ENCODE measurements around the gene IER5. TPM values are rescaled to one million over a fixed set of nuclear protein-coding genes. Genes with fewer than 3 reads are reported as not detected.

The IER5 gene
- total and polyA plus RNA-seq, 2 donors (not counting 1 experiment from before 2014, with no cell fraction given) = 19.1 to 42.8 TPM

DNA sequence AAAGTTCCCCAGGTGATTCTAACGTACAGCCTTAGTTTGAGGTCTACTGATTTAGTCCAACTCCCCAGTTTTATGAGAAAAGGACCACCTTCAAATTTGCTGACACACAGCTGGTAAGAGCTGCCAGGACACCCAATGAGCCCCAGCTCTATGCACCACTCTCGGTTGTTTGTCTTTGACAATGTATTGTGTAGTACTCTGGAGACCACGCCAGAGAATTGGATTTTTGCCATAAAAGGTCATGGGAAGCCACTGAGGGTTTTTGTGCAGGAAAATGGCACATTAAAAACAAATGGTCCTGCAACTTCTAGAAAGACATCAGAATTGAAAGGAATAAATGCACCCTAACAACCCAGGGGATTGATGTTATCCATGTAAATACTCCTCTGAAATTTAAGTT is 7.1 kb upstream of the IER5 start:
- no peaks in the 10 kb centered on the region for H4K20me1 ChIP-seq (ENCODE audit: control insufficient read depth, extremely low read depth, insufficient read depth, low read length)
- no peak overlapping the region for H3K4me2 ChIP-seq (ENCODE audit: extremely low read depth, insufficient read depth, low read length)
- no peak overlapping the region for H3K4me3 ChIP-seq (replicated peaks in 1 of 4; ENCODE audit: control extremely low read depth in 1 of 4, insufficient read depth in 1 of 4, low read depth in 3 of 4, low read length in 4 of 4)
- no peaks in the 10 kb centered on the region for H3K79me2 ChIP-seq (ENCODE audit: control insufficient read depth, insufficient read depth, low read length)
- H2AFZ ChIP-seq (ENCODE audit: low read length) = no peak overlapping the region
- H3K27me3 ChIP-seq (ENCODE audit: control insufficient read depth, insufficient read depth, low read length) = no peaks in the 10 kb centered on the region
- H3K36me3 ChIP-seq (ENCODE audit: control insufficient read depth, insufficient read depth, low read length) = no peaks in the 10 kb centered on the region
- TF ChIP-seq EZH2 (IDR thresholded peaks at IDR 0.05; ENCODE audit: low read length, missing control alignments) = no peak
- no peak for TF ChIP-seq CTCF (conservative IDR thresholded peaks at IDR 0.05 in 1 of 2, IDR thresholded peaks at IDR 0.05 in 1 of 2; ENCODE audit: low read depth in 1 of 2, low read length in 2 of 2)
- no peak overlapping the region for H3K27ac ChIP-seq (ENCODE audit: insufficient read depth, low read length)
- no peak overlapping the region for H3K9ac ChIP-seq (ENCODE audit: insufficient read depth, low read length)
- no peaks in the 10 kb centered on the region for H3K9me3 ChIP-seq (ENCODE audit: control insufficient read depth, insufficient read depth, low read depth, low read length)
- no peak for DNase-seq (ENCODE audit: low read depth in 2 of 2)
- peaks cover 6% of the 10 kb centered on the region for H3K4me1 ChIP-seq (ENCODE audit: control insufficient read depth, extremely low read depth, insufficient read depth, low read length)

- H3K27ac ChIP-seq (ENCODE audit: insufficient read depth, low read length) = no peak overlapping the region
- peak overlapping the region; percentile 24 for H2AFZ ChIP-seq (ENCODE audit: low read length)
- no peaks in the 10 kb centered on the region for H4K20me1 ChIP-seq (ENCODE audit: control insufficient read depth, extremely low read depth, insufficient read depth, low read length)
- H3K27me3 ChIP-seq (ENCODE audit: control insufficient read depth, insufficient read depth, low read length) = no peaks in the 10 kb centered on the region
- peak overlapping the region; percentile 23 for H3K4me2 ChIP-seq (ENCODE audit: extremely low read depth, insufficient read depth, low read length)
- no peaks in the 10 kb centered on the region for H3K9me3 ChIP-seq (ENCODE audit: control insufficient read depth, insufficient read depth, low read depth, low read length)
- H3K4me3 ChIP-seq (replicated peaks in 1 of 4; ENCODE audit: control extremely low read depth in 1 of 4, insufficient read depth in 1 of 4, low read depth in 3 of 4, low read length in 4 of 4) = no peak overlapping the region
- H3K4me1 ChIP-seq (ENCODE audit: control insufficient read depth, extremely low read depth, insufficient read depth, low read length) = peaks cover 7% of the 10 kb centered on the region
- H3K79me2 ChIP-seq (ENCODE audit: control insufficient read depth, insufficient read depth, low read length) = peaks cover 12% of the 10 kb centered on the region
- no peaks in the 10 kb centered on the region for H3K36me3 ChIP-seq (ENCODE audit: control insufficient read depth, insufficient read depth, low read length)
- peak; percentile 22 to 51 for TF ChIP-seq CTCF (conservative IDR thresholded peaks at IDR 0.05 in 1 of 2, IDR thresholded peaks at IDR 0.05 in 1 of 2; ENCODE audit: low read depth in 1 of 2, low read length in 2 of 2)
- no peak for TF ChIP-seq EZH2 (IDR thresholded peaks at IDR 0.05; ENCODE audit: low read length, missing control alignments)
- peak in 1 of 2 donors; percentile 68 for DNase-seq (ENCODE audit: low read depth in 2 of 2)
- no peak overlapping the region for H3K9ac ChIP-seq (ENCODE audit: insufficient read depth, low read length)
These were observed 4.5 kb upstream of the IER5 start for GRCh38 chr1:181083842-181084605.

- Histone ChIP-seq H3K4me2 (ENCODE audit: extremely low read depth, insufficient read depth, low read length) (peak overlapping the region; percentile 23), H3K36me3 (ENCODE audit: control insufficient read depth, insufficient read depth, low read length) (no peaks in the 10 kb centered on the region), H4K20me1 (ENCODE audit: control insufficient read depth, extremely low read depth, insufficient read depth, low read length) (no peaks in the 10 kb centered on the region), H3K27me3 (ENCODE audit: control insufficient read depth, insufficient read depth, low read length) (no peaks in the 10 kb centered on the region), H3K4me3 (replicated peaks in 1 of 4; ENCODE audit: control extremely low read depth in 1 of 4, insufficient read depth in 1 of 4, low read depth in 3 of 4, low read length in 4 of 4) (no peak overlapping the region), H3K27ac (ENCODE audit: insufficient read depth, low read length) (no peak overlapping the region), H2AFZ (ENCODE audit: low read length) (peak overlapping the region; percentile 24), H3K9ac (ENCODE audit: insufficient read depth, low read length) (no peak overlapping the region), H3K4me1 (ENCODE audit: control insufficient read depth, extremely low read depth, insufficient read depth, low read length) (peaks cover 7% of the 10 kb centered on the region), H3K9me3 (ENCODE audit: control insufficient read depth, insufficient read depth, low read depth, low read length) (no peaks in the 10 kb centered on the region), H3K79me2 (ENCODE audit: control insufficient read depth, insufficient read depth, low read length) (peaks cover 18% of the 10 kb centered on the region)
- no peak for DNase-seq (ENCODE audit: low read depth in 2 of 2)
- no peak for TF ChIP-seq CTCF (conservative IDR thresholded peaks at IDR 0.05 in 1 of 2, IDR thresholded peaks at IDR 0.05 in 1 of 2; ENCODE audit: low read depth in 1 of 2, low read length in 2 of 2)
- TF ChIP-seq EZH2 (IDR thresholded peaks at IDR 0.05; ENCODE audit: low read length, missing control alignments) = no peak
These were observed 3.9 kb upstream of the IER5 start for GRCh38 chr1:181084606-181084969.
